Activated naive CD4-positive, alpha-beta T cell treated with anti-CD3 and anti-CD28 coated beads for 36 hours (primary cell): ENCODE results near the gene ZSCAN2. TPM values are rescaled to one million over a fixed set of nuclear protein-coding genes. Genes with fewer than 3 reads are reported as not detected.
A peak's percentile ranks its signal among the peaks of the same experiment; 100 is the strongest.

Experiments
- CTCF ChIA-PET: fragments of 350-600 bp; sonication (Branson Sonifier 250); formaldehyde crosslinking; loops from one replicate; lab custom pipeline; 2021; ENCODE audit warnings: antibody characterized with exemption; lab: Charles Lee
- DNase-seq: peaks from one replicate; pipeline ENCODE4 v3.0.0-alpha.2; 2020
- H3K27ac Mint-ChIP-seq: one replicate; pipeline ENCODE4 v1.8.0; 2021; ENCODE audit warnings: mild to moderate bottlenecking, mixed read lengths
- H3K27me3 Mint-ChIP-seq: one replicate; pipeline ENCODE4 v1.8.0; 2021; ENCODE audit warnings: low read depth, mixed read lengths
- H3K36me3 Mint-ChIP-seq: one replicate; pipeline ENCODE4 v1.8.0; 2021; ENCODE audit warnings: low read depth, mixed read lengths
- H3K4me1 Mint-ChIP-seq: one replicate; pipeline ENCODE4 v1.8.0; 2021; ENCODE audit warnings: low read depth, mixed read lengths
- H3K4me3 Mint-ChIP-seq: one replicate; pipeline ENCODE4 v1.8.0; 2021; ENCODE audit warnings: mild to moderate bottlenecking, moderate library complexity, mixed read lengths
- H3K9me3 Mint-ChIP-seq: one replicate; pipeline ENCODE4 v1.8.0; 2021; ENCODE audit warnings: mixed read lengths
- intact Hi-C: fragments of 100-400 bp; cut with micrococcal nuclease; formaldehyde crosslinking; loops from one replicate; pipeline ENCODE4 v1.15.1; 2023
- total RNA-seq, 2 experiments: library from RNA; stranded (reverse); gene quantifications; one replicate each; pipeline ENCODE4 v1.2.3, GENCODE V29; 2021

The ZSCAN2 gene
- total RNA-seq, 2 experiments from 2014 or later: 5.3 to 5.6 TPM

DNA sequence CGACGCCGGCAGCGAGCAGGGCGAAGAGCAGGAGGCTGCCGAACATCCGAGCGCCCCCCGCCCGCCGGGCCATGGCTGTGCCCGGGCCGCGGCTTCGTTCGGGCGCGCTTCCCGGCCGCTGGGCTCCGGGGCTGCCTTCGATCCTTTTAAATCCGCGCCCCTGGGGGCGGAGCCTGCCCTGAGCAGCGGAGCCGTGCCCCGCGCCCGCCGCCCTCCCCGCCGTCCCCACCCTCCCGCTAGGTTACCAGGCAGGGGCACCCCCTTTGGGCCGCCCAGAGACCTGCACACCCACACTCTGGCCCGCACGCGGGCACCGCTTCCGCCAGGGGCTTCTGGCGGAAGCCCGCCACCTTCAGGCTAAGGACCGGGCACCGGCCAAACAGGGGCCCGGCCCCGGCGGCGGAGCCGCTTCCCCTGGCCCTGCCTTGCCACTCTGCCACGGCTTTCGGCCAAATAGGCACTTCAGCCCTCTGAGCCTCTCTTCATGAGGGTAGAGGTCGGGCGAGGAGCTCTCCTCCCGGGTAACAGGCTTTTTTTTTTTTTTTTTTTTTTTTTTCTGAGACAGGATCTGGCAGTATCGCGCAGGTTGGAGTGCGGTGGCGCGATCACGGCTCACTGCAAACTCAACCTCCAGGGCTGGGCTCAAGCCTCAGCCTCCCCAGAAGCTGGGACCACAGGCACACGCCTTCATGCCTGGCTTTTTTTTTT is 57.4 kb downstream of the ZSCAN2 start, which contains the start of gene NMB:
Gene NMB (minus strand): TSS at position 120 of the 708 bp plus-strand sequence. CDS start 47 bp downstream, at position 73.
- no peaks in the 10 kb centered on the region for H3K9me3 Mint-ChIP-seq
- CTCF ChIA-PET: interaction anchor here (0.6 to 2.3 kb wide), 6 partner anchors 18 to 92 kb away, joined by 3 to 8 read pairs (median 4); no protein-coding TSS in a partner anchor
- H3K4me1 Mint-ChIP-seq: peaks cover 28% of the 10 kb centered on the region
- no peak within 1 kb of the TSS for H3K27ac Mint-ChIP-seq
- peak within 1 kb of the TSS; percentile 70 for H3K4me3 Mint-ChIP-seq
- no peaks in the 10 kb centered on the region for H3K27me3 Mint-ChIP-seq
- intact Hi-C loops: loop anchor here (10.0 kb wide), 1 partner anchor 747 kb away; no protein-coding TSS in a partner anchor
- peak; percentile 83 for DNase-seq
- H3K36me3 Mint-ChIP-seq: peaks cover 2% of the 10 kb centered on the region

DNA sequence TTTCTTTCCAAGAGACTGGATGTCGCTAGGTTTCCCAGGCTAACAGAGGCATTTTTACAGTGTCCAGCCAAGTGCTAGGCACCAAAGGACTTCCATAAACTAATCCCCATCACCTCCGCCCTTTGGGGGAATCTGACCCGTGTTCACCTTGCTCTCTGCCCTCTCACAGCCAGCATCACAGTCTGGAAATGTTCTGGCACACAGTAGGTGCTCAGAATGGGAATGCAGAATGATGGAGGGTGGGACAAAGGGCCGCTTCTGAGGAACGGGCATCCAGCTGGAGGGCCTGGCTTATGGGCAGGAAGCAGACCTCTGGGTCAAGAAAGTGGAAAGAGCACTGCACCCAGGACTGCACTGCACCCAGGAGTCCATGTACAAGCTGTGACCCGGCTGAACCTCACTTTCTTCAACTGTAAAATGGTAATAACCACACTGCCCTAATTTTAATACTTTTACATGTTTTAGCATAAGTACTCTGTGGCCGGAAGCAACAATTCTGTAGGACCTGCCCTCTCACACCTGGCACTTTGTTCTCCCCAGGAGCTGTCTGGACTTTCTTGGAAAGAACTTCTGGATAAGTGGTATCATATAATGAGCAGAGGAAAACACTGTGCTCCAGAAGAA is 58.1 kb downstream of the ZSCAN2 start:
- CTCF ChIA-PET: interaction anchor here (0.6 to 2.3 kb wide), 9 partner anchors 9 to 220 kb away, joined by 3 to 8 read pairs (median 3); no protein-coding TSS in a partner anchor
- no peaks in the 10 kb centered on the region for H3K36me3 Mint-ChIP-seq
- H3K27me3 Mint-ChIP-seq: no peaks in the 10 kb centered on the region
- DNase-seq: no peak
- peaks cover 25% of the 10 kb centered on the region for H3K4me1 Mint-ChIP-seq
- H3K9me3 Mint-ChIP-seq: no peaks in the 10 kb centered on the region
- intact Hi-C loops: loop anchor here (10.0 kb wide), 1 partner anchor 746 kb away; no protein-coding TSS in a partner anchor
- peak overlapping the region; percentile 63 for H3K4me3 Mint-ChIP-seq
- H3K27ac Mint-ChIP-seq: no peak overlapping the region

GRCh38 chr15:84659904-84660781 is 59.3 kb downstream of the ZSCAN2 start:
- peaks cover 20% of the 10 kb centered on the region for H3K4me1 Mint-ChIP-seq
- H3K27me3 Mint-ChIP-seq: no peaks in the 10 kb centered on the region
- no peak overlapping the region for H3K27ac Mint-ChIP-seq
- DNase-seq: no peak
- no peaks in the 10 kb centered on the region for H3K9me3 Mint-ChIP-seq
- no peak overlapping the region for H3K4me3 Mint-ChIP-seq
- CTCF ChIA-PET: interaction anchor here (0.8 to 2.3 kb wide), 5 partner anchors 8 to 218 kb away, joined by 3 to 8 read pairs (median 3); no protein-coding TSS in a partner anchor
- peaks cover 5% of the 10 kb centered on the region for H3K36me3 Mint-ChIP-seq
- intact Hi-C loops: loop anchor here (10.0 kb wide), 1 partner anchor 745 kb away; no protein-coding TSS in a partner anchor

DNA sequence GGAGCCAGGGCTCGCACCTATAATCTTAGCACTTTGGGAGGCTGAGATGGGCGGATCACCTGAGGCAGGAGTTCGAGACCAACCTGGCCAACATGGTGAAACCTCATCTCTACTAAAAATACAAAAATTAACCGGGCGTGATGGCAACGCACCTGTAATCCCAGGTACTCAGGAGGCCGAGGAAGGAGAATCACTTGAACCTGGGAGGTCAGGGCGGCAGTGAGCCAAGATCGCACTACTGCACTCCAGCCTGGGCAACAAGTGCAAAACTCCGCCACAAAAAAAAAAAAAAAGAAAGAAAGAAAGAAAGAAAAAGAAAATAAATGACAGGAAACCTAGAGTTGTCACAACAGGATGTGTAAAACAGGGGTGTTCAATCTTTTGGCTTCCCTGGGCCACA is 60.2 kb downstream of the ZSCAN2 start:
- H3K36me3 Mint-ChIP-seq: peaks cover 10% of the 10 kb centered on the region
- CTCF ChIA-PET: no interaction called here
- H3K27ac Mint-ChIP-seq: no peak overlapping the region
- no peaks in the 10 kb centered on the region for H3K27me3 Mint-ChIP-seq
- no peaks in the 10 kb centered on the region for H3K9me3 Mint-ChIP-seq
- no peak overlapping the region for H3K4me3 Mint-ChIP-seq
- DNase-seq: no peak
- H3K4me1 Mint-ChIP-seq: peaks cover 18% of the 10 kb centered on the region
- intact Hi-C loops: no loop called here

- H3K36me3 Mint-ChIP-seq: peaks cover 28% of the 10 kb centered on the region
- H3K27ac Mint-ChIP-seq: peak overlapping the region; percentile 64
- H3K27me3 Mint-ChIP-seq: no peaks in the 10 kb centered on the region
- DNase-seq: no peak
- H3K4me1 Mint-ChIP-seq: peaks cover 28% of the 10 kb centered on the region
- no peaks in the 10 kb centered on the region for H3K9me3 Mint-ChIP-seq
- intact Hi-C loops: no loop called here
- CTCF ChIA-PET: interaction anchor here (1.2 kb wide), 1 partner anchor 95 kb away, joined by 4 read pairs; no protein-coding TSS in a partner anchor
- H3K4me3 Mint-ChIP-seq: no peak overlapping the region
Measured at GRCh38 chr15:84666373-84666772, 65.6 kb downstream of the ZSCAN2 start.

DNA sequence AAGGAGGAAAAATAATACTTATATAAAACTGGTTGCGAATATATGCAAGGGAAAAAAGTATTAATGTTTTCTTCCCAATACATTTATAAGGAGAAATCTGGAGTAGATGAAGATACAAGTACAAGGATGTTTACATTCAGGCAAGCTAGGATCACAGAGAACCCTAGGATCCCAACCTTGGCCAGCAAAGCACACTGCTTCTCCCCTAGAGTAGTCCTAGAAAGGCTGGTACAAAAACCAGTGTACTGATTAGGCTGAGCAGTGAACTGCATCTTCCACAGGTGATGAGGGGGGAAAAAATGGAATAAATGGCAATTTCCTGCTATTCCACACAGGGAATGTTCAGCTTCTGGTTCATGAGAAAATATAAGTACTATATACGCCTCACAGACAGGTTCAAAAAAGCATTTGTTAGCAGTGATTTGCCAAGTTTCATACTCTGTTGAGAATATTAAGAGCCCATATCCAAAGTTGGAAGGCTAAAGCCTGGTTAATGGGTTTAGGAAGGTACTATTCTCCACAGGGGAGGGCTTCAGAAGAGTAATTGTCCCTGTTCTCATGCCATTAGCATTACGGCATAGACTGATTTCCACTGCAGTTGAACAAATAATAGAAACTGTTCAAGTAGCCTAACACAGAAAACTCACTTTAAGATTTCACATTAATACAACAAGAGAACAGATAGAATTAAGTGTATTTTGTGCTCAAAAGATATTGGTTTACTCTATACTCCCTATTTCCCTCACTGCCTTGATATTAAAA is 67.6 kb downstream of the ZSCAN2 start:
- intact Hi-C loops: loop anchor here (2.0 kb wide), 1 partner anchor 14 kb away; the partner anchor contains the start of gene WDR73
- CTCF ChIA-PET: interaction anchor here (0.6 to 1.2 kb wide), 4 partner anchors 9 to 87 kb away, joined by 3 to 5 read pairs (median 4); no protein-coding TSS in a partner anchor
- H3K36me3 Mint-ChIP-seq: peaks cover 29% of the 10 kb centered on the region

DNA sequence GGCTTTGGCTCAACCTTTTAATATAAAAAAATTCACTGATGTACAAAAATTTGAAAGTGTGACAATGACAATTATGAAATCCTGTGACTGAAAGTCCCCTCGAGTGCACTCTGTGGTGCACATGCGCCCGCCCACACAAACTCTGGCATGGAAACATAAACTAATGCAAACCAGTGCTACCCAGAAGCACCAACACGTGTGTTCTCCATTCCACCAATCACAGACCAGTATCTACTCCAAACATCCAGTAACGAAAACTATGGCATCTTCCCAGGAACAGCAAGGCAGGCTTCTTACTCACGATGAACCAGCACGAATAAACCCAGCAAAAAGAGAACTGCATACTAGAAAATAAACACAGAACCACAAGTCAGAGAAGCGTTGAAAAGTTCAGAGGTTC is 68.9 kb downstream of the ZSCAN2 start:
- Mint-ChIP-seq H3K36me3 (peaks cover 30% of the 10 kb centered on the region), H3K4me3 (no peak overlapping the region), H3K27me3 (no peaks in the 10 kb centered on the region), H3K9me3 (no peaks in the 10 kb centered on the region), H3K4me1 (peaks cover 35% of the 10 kb centered on the region), H3K27ac (no peak overlapping the region)
- DNase-seq: peak; percentile 59
- intact Hi-C loops: loop anchor here (1.0 to 2.0 kb wide), 5 partner anchors 15 to 92 kb away; partner anchors contain the start of genes SEC11A and WDR73
- CTCF ChIA-PET: no interaction called here

More for the DNA sequence above, 67.6 kb downstream of the ZSCAN2 start:
- Mint-ChIP-seq H3K27me3 (no peaks in the 10 kb centered on the region), H3K4me1 (peaks cover 35% of the 10 kb centered on the region), H3K27ac (peak overlapping the region; percentile 75), H3K9me3 (no peaks in the 10 kb centered on the region), H3K4me3 (no peak overlapping the region)
- no peak for DNase-seq

- Mint-ChIP-seq H3K27me3 (no peaks in the 10 kb centered on the region), H3K4me3 (no peak overlapping the region), H3K4me1 (peaks cover 33% of the 10 kb centered on the region), H3K9me3 (no peaks in the 10 kb centered on the region), H3K27ac (peak overlapping the region; percentile 7), H3K36me3 (peaks cover 25% of the 10 kb centered on the region)
- intact Hi-C loops: no loop called here
- no peak for DNase-seq
- CTCF ChIA-PET: interaction anchor here (0.7 to 1.4 kb wide), 2 partner anchors 12 to 30 kb away, joined by 3 to 6 read pairs; no protein-coding TSS in a partner anchor
Measured at GRCh38 chr15:84671211-84671610, 70.4 kb downstream of the ZSCAN2 start.

Other genes with a start within 250 kb of the ZSCAN2 start
- 1 to 10 TPM; 9.5 to 9.9 TPM for gene WDR73, start 53.3 kb downstream of the ZSCAN2 start, total RNA-seq
- 1 to 10 TPM; 5.1 to 5.7 TPM for gene NMB, start 57.2 kb downstream of the ZSCAN2 start, total RNA-seq
- 10 to 100 TPM; 87.2 to 99.1 TPM for gene SEC11A, start 115.1 kb downstream of the ZSCAN2 start, total RNA-seq
- gene ZNF592, start 147.6 kb downstream of the ZSCAN2 start, total RNA-seq: 10 to 100 TPM; 24.2 to 24.3 TPM
- gene ALPK3, start 216.3 kb downstream of the ZSCAN2 start, total RNA-seq: under 1 TPM; 0.02 to 0.05 TPM